22Rv1 (cell line): Measurements from ENCODE around the gene AKR7A2.

Experiments used
- CTCF ChIP-seq: fragments of 450-650 bp; IDR thresholded peaks from 2 replicates; pipeline ENCODE4 v1.5.1; 2017; ENCODE audit warnings: mild to moderate bottlenecking
- ZFX ChIP-seq: fragments of 450-650 bp; IDR thresholded peaks from 2 replicates; pipeline ENCODE4 v1.6.1; 2017; ENCODE audit warnings: antibody characterized with exemption, borderline replicate concordance

GRCh38 chr1:19327736-19328135 is 15.8 kb upstream of the AKR7A2 start:
- no peak for TF ChIP-seq CTCF
- TF ChIP-seq ZFX, result no peak
